PC-3 (cell line): Measurements from ENCODE around the gene DNAH3.

Experiments used
- CTCF ChIP-seq: fragments of 300-600 bp; sonication (generic); conservative IDR thresholded peaks from 2 replicates; pipeline ENCODE4 v1.5.1; 2017; ENCODE audit warnings: antibody characterized with exemption, low read depth, mild to moderate bottlenecking, low read length
- EZH2 ChIP-seq: fragments of 300-600 bp; sonication (generic); IDR thresholded peaks from one replicate; pipeline ENCODE4 v1.6.1; 2017; ENCODE audit warnings: antibody characterized with exemption, mild to moderate bottlenecking, low read length; ENCODE audit not compliant: unreplicated experiment
- EZH2phosphoT487 ChIP-seq: fragments of 300-600 bp; sonication (generic); IDR thresholded peaks from 2 replicates; pipeline ENCODE4 v1.6.1; 2018; ENCODE audit warnings: mild to moderate bottlenecking, antibody characterized with exemption, low read length, borderline replicate concordance

- no peak for TF ChIP-seq CTCF
- TF ChIP-seq EZH2phosphoT487: no peak
- TF ChIP-seq EZH2: no peak
Measured at GRCh38 chr16:21190599-21190998, 40.0 kb upstream of the DNAH3 start.
